GM18861 (cell line): ENCODE data around the gene MAP3K6.

Experiments used
- ATAC-seq: cut with Tn5 transposase; IDR thresholded peaks from one replicate; pipeline ENCODE4 v1.9.1; 2021; ENCODE audit not compliant: unreplicated experiment

Gene MAP3K6

DNA sequence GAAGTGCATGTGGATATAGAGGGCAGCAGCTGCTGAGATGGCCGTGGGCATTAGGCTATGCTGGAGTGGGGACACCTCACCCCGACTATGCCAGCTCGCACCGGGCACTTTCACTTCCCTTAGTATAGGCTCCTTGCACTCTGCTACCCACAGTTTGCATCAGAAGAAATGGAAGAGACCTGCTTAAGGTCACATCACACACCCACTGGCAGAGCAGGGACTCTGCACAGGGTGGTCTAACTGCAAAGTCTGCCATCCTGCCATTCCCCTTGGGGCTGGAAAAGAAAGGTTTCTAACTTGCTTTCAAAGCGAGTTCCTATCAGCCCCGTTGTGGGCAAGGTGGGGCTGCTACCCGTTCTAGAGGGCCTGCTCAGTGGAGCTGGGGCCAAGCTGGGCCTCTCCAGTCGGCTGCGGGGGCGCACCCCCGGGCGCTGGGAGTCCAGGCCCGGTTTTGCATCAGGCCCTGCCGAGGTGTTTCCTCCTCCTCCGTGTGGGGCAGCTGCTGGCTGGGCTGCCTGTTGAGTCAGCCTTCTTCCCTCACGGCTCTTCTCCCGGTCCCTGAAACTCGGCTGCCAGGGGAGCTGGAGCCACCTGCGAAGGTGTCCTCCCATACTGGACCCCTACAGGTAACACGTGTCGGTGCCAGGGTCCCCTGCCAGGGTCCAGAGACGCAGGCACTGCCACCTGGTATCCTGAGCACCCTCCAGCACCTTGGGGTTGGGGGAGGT lies 25.1 kb downstream of the MAP3K6 start, which contains the start of gene SYTL1:
Gene SYTL1, plus strand, starts transcription at position 498 of the 728 bp plus-strand sequence. CDS start 3,313 bp downstream, outside the sequence.
- no peak for ATAC-seq

DNA sequence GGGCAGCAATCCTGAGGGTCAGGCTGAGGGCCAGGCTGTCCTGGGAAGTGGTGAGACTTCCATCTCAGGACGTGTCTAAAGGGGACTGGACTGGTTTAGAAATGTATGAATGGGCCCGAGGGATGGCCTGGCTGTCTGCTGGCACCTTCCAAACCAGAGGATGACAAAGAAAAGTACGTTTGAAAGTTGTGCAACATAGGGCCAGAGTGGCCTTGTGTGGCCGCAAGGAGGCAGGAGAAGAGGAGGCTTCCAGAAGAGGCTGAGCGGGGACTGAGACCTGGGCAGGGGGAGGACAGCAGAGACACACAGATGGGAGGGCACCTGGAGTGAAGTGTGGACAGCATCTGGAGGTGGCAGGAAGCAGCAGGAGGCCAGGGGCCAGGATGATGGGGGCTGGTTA lies 27.5 kb downstream of the MAP3K6 start:
- no peak for ATAC-seq

DNA sequence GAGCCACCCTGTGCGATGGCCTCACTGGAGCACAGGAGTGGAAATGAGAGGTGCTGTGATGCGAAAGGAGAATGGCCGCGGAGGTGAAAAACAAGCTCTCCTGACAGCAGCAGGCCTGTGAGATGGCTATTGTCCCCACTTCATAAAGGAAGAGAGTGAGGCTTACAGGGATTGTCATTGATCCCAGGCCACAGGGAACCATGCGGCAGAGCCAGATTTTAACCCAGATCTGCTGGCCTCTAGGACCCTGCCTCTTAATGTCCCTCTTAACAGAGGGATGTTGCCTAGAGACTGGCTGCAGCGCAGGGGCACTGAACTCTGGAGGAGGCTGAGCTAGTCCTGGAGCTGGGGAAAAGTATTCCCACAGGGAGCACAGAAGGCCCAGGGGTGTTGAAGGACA lies 28.0 kb downstream of the MAP3K6 start:
- ATAC-seq: no peak

DNA sequence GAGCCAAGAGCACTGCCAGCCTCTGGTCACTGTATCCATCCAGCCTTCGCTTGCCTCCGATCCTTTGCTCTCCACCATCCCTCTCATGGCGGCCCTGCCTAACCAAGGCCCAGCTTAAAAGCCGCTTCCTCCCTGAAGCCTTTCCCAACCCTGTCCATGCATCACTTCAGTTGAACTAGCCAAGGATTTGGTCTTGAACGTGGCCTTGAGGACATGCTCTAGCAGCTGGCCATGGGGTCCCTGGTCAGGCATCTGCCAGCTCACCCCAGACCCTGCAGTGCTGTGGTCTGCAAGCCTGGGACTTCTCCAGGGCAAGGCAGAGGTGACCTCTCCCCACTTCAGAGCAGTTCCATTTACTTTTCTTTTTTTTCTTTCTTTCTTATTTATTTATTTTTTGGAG lies 30.0 kb downstream of the MAP3K6 start:
- ATAC-seq: no peak

DNA sequence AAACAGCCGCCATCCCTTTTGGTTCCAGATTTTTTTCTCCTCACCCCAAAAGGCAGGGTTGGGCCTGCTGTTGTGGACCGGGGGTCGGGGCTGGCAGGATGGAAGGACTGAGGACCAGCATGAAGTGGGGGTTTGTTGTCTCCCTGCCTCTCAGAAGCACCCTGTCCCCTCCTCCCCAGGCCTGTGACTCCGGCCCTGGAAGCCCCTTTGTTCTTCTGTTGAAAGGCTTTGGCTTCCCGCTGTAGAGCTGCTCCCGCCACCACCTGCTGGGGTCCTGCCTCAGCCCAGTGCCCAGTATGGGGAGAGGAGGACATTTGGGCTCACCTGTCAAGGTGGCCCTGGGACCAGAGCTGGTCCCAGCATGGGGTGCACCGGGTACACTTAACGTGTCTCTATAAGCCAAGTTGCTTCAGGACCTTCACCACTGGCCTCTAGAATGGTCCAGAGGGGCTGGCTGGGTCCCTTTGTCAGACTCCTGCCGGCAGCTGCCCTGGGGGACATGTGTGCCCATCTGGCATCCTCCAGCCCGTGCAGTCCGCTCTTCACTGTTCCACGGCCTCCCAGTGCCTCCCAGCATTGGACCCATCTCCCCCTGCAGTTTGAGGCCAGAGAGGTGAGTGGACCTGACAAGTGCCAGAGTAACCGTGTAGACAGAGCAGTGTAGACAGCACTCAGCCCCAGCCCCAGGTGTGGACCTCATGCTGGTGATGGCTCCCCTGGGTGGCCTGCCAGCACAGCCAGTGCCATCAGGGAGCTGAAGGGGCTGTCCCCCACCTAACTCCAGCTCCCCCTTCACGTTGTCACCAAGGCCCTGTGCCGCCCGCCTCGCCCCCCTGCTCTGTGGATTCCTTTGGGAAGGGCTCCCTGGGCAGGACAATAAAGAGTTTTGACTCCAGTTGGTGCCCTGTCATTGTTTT lies 31.0 kb downstream of the MAP3K6 start:
- ATAC-seq: no peak

GRCh38 chr1:27333717-27334279 lies 33.0 kb downstream of the MAP3K6 start:
- ATAC-seq: no peak

DNA sequence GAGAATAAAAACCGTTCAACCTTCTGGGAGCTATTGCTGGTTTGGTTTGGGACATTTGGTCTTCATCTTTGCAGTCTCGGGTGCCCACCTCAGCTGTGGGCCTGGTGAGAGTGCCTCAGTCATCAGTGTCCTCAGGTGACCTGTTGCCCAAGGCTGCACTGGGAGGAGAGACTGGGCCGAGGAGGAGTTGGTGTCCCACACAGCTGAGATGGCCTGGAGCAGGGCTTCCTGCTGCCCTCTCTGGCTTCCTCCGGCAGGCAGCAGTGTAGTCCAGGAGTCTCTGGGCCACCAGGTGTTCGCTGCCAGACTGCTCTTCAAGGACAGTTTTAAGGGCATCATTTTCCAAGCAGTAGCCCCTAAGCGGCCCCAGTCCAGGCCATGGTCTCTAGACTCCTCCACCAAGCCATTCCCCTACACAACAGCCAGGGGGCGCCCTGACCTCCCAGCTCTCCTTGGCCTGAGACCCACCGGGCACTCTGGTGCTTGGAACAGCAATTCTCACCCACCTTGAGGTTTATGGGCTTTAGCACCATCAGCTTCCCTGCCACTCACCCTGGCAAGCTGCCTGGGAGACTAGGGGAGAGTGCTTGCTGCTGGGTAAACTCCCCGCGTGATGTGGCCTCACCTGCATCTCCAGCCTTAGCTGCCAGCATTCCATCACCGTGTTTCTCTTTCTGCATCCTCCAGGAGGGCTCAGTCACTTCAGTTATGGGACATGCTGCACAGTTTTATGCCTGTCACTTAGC lies 34.1 kb downstream of the MAP3K6 start:
- ATAC-seq: no peak

- ATAC-seq: no peak
Measured at GRCh38 chr1:27331922-27332321, 34.8 kb downstream of the MAP3K6 start.

- ATAC-seq: no peak
Measured at GRCh38 chr1:27331426-27331825, 35.3 kb downstream of the MAP3K6 start.

- no peak for ATAC-seq
Measured at GRCh38 chr1:27330786-27331185, 36.0 kb downstream of the MAP3K6 start.

DNA sequence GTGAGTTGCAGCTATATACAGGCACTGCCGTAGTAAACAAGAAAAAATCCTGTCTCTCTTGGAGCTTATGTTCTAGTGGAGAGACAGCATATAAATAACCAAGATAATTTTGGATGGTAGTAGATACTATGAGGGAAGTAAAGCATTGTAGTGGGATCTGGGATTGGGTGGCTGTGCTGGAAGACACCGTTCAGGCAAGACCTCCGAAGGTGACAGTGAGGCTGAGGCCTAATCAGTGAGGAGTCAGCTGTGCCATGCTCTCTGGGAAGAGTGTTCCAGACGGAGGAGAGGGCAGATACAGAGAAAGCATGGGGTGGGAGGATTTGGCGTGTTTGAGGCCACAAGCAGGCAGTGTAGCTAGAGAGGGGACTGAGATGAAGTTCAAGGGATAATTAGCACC lies 38.8 kb downstream of the MAP3K6 start:
- no peak for ATAC-seq

GRCh38 chr1:27325286-27325685 lies 41.5 kb downstream of the MAP3K6 start:
- no peak for ATAC-seq

- ATAC-seq: no peak
Measured at GRCh38 chr1:27322569-27323240, 44.1 kb downstream of the MAP3K6 start.

- peak; percentile 91 for ATAC-seq
Measured at GRCh38 chr1:27321813-27322568, 44.8 kb downstream of the MAP3K6 start, which contains the start of gene TMEM222. TSS of gene TMEM222 (plus strand) at chr1:27322163. CDS start at chr1:27322198, 35 bp downstream.

- no peak for ATAC-seq
Measured at GRCh38 chr1:27318596-27318995, 48.2 kb downstream of the MAP3K6 start.

GRCh38 chr1:27318136-27318535 lies 48.6 kb downstream of the MAP3K6 start:
- no peak for ATAC-seq

- no peak for ATAC-seq
Measured at GRCh38 chr1:27316860-27317259, 49.9 kb downstream of the MAP3K6 start.

GRCh38 chr1:27314737-27315136 lies 52.0 kb downstream of the MAP3K6 start:
- no peak for ATAC-seq

GRCh38 chr1:27314169-27314568 lies 52.6 kb downstream of the MAP3K6 start:
- ATAC-seq: no peak
